Measurements from ENCODE around the gene GDF7. TPM values are rescaled to one million over a fixed set of nuclear protein-coding genes. Genes with fewer than 3 reads are reported as not detected.

The GDF7 gene
- total and polyA plus RNA-seq, 2 of the 8 experiments (the other 6 are each of a cell fraction or from before 2014, with no cell fraction given) = 0.04 to 0.06 TPM

DNA sequence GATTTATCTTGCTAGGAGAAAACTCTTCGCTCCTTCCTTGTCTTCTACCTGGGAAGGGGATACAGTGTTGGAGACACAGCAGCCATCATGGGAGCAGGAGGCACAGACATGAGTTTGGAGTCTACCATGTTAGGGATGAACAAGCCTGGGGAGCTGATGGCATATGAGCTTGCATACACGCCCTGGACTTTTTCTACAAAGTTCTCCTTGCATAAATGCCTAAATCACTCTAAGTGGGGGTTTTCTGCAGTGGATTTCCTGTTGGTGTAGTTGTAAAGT is 12.5 kb upstream of the GDF7 start:
- H4K5ac ChIP-seq (ENCODE audit: insufficient read length, low read depth, low read length) = no peak overlapping the region
- no peak overlapping the region for H3K27ac ChIP-seq (ENCODE audit: low read depth, low read length)
- H3K79me1 ChIP-seq (ENCODE audit: low read depth, low read length) = no peaks in the 10 kb centered on the region
- no peaks in the 10 kb centered on the region for H3K9me3 ChIP-seq (ENCODE audit: insufficient read depth in 2 of 2, low read depth in 1 of 2, low read length in 1 of 2)
- no peak overlapping the region for H3K23ac ChIP-seq (ENCODE audit: insufficient read length)
- DNase-seq (ENCODE audit: low read depth in 1 of 2, low spot score in 2 of 2) (no peak), FAIRE-seq (no peak)
- no peak overlapping the region for H2AFZ ChIP-seq (ENCODE audit: low read length)
- WGBS, 2 experiments (ENCODE audit: extremely low coverage in 1 of 2, insufficient coverage in 1 of 2, insufficient read length in 1 of 2, insufficient replicate concordance in 2 of 2, low coverage in 1 of 2, low lambda C conversion rate in 2 of 2, missing lambda C conversion rate in 1 of 2) = 97% methylated on average over 2 of the region's 2 CpGs; no CpG with 5 or more reads in 1 of the 2 experiments
- H2BK12ac ChIP-seq (ENCODE audit: low read depth, low read length) = no peak overlapping the region
- H2BK5ac ChIP-seq (ENCODE audit: low read depth, low read length) = no peak overlapping the region
- H2AK5ac ChIP-seq (ENCODE audit: low read depth, low read length) = no peak overlapping the region
- H3K4me3 ChIP-seq (ENCODE audit: extremely low read depth in 1 of 4, insufficient read depth in 2 of 4, low read depth in 3 of 4, low read length in 4 of 4) = no peak overlapping the region
- 0 out of 4 replicates have a peak, but pooled peaks of 1 of the 2 experiments have one; percentile 42 for TF ChIP-seq HDAC2 (IDR thresholded peaks at IDR 0.05; ENCODE audit: borderline replicate concordance in 1 of 2, low read depth in 2 of 2, low read length in 2 of 2)
- TF ChIP-seq KDM1A (IDR thresholded peaks at IDR 0.05; ENCODE audit: borderline replicate concordance, low read length) = peak; percentile 64; the same call in 1 of the 2 replicates
- TF ChIP-seq, protein P1, sequence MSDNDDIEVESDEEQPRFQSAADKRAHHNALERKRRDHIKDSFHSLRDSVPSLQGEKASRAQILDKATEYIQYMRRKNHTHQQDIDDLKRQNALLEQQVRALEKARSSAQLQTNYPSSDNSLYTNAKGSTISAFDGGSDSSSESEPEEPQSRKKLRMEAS (IDR thresholded peaks at IDR 0.05) = no peak
- ChIA-PET CTCF (ENCODE audit: partially characterized antibody) (interaction anchor here (0.8 to 5.1 kb wide), 11 partner anchors 10 to 1285 kb away, joined by 3 to 63 read pairs (median 4); no protein-coding TSS in a partner anchor), POLR2A (ENCODE audit: partially characterized antibody) (no interaction called here)
- no peaks in the 10 kb centered on the region for H4K20me1 ChIP-seq (replicated peaks in 1 of 2; ENCODE audit: control insufficient read depth in 1 of 2, insufficient read depth in 2 of 2, low read length in 2 of 2)
- no peak overlapping the region for H4K8ac ChIP-seq (ENCODE audit: extremely low read depth, insufficient read depth, low read length)
- H3K56ac ChIP-seq (replicated peaks; ENCODE audit: insufficient read length, low read depth, low read length) = no peak overlapping the region
- H3K18ac ChIP-seq (ENCODE audit: extremely low read depth, low read length) = no peak overlapping the region
- H2BK120ac ChIP-seq (replicated peaks; ENCODE audit: low read depth, low read length) = no peak overlapping the region
- H3K79me2 ChIP-seq (ENCODE audit: control insufficient read depth in 1 of 2, insufficient read depth in 2 of 2, low read length in 2 of 2) = no peaks in the 10 kb centered on the region
- H3K9ac ChIP-seq (replicated peaks in 1 of 4; ENCODE audit: extremely low read depth in 1 of 4, low read depth in 3 of 4, low read length in 3 of 4) = no peak overlapping the region
- peaks cover 7% of the 10 kb centered on the region; the same call in 1 of the 2 replicates for H3K23me2 ChIP-seq (ENCODE audit: low read depth, low read length)
- no peak overlapping the region for H3K14ac ChIP-seq (ENCODE audit: insufficient read length)
- H3K4me2 ChIP-seq (ENCODE audit: insufficient read depth in 1 of 2, low read depth in 2 of 2, low read length in 2 of 2) = no peak overlapping the region
- peaks cover 5 to 16% (median 7%) of the 10 kb centered on the region in 4 experiments; a peak in 6 of 7 replicates for H3K4me1 ChIP-seq (replicated peaks in 1 of 4; ENCODE audit: control insufficient read depth in 3 of 4, insufficient read depth in 4 of 4, low read length in 3 of 4)
- no peaks in the 10 kb centered on the region for H3K36me3 ChIP-seq (ENCODE audit: control insufficient read depth in 2 of 4, insufficient read depth in 4 of 4, low read length in 3 of 4)
- no peak overlapping the region for H2BK20ac ChIP-seq (ENCODE audit: low read length)
- no peak overlapping the region for H3K4ac ChIP-seq (replicated peaks; ENCODE audit: insufficient read length, low read depth, low read length)
- no peak overlapping the region for H2BK15ac ChIP-seq (ENCODE audit: low read length)
- no peak overlapping the region for H4K91ac ChIP-seq (replicated peaks; ENCODE audit: insufficient read length, low read length)
- peaks cover 0 to 4% (median under 1%) of the 10 kb centered on the region in 4 experiments; a peak in 4 of 7 replicates for H3K27me3 ChIP-seq (replicated peaks in 1 of 4; ENCODE audit: control insufficient read depth in 3 of 4, extremely low read depth in 1 of 4, insufficient read depth in 3 of 4, low read length in 3 of 4)

All from H1 (cell line).